Activated CD4-positive, alpha-beta T cell treated with anti-CD3 and anti-CD28 coated beads, Interleukin-2, amount 10 ng/mL, durations not matched to agents 7 days and 5 days (primary cell): Measurements from ENCODE around the gene FEV. TPM values are rescaled to one million over a fixed set of nuclear protein-coding genes. Genes with fewer than 3 reads are reported as not detected.

Experiments used
- CTCF ChIA-PET: fragments of 350-600 bp; sonication (Branson Sonifier 250); formaldehyde crosslinking; loops from one replicate; lab custom pipeline; 2021; ENCODE audit warnings: antibody characterized with exemption; lab: Charles Lee
- POLR2A ChIA-PET: fragments of 350-600 bp; sonication (Branson Sonifier 250); formaldehyde crosslinking; loops from one replicate; lab custom pipeline; 2021; ENCODE audit warnings: antibody characterized with exemption; lab: Charles Lee
- DNase-seq: peaks from one replicate; pipeline ENCODE4 v3.0.0-alpha.2; 2020
- H3K27ac Mint-ChIP-seq: one replicate; pipeline ENCODE4 v1.8.0; 2021; ENCODE audit warnings: mild to moderate bottlenecking, moderate library complexity, mixed read lengths
- H3K27me3 Mint-ChIP-seq: one replicate; pipeline ENCODE4 v1.8.0; 2021; ENCODE audit warnings: mixed read lengths
- H3K36me3 Mint-ChIP-seq: one replicate; pipeline ENCODE4 v1.8.0; 2021; ENCODE audit warnings: low read depth, mixed read lengths
- H3K4me1 Mint-ChIP-seq: one replicate; pipeline ENCODE4 v1.8.0; 2021; ENCODE audit warnings: mixed read lengths
- H3K4me3 Mint-ChIP-seq: one replicate; pipeline ENCODE4 v1.8.0; 2021; ENCODE audit warnings: mild to moderate bottlenecking, moderate library complexity, mixed read lengths
- H3K9me3 Mint-ChIP-seq: one replicate; pipeline ENCODE4 v1.8.0; 2021; ENCODE audit warnings: mixed read lengths
- total RNA-seq, 2 experiments: library from RNA; stranded (reverse); gene quantifications; one replicate each; pipeline ENCODE4 v1.2.3, GENCODE V29; 2021

Gene FEV
- total RNA-seq, 2 experiments from 2014 or later: not detected

DNA sequence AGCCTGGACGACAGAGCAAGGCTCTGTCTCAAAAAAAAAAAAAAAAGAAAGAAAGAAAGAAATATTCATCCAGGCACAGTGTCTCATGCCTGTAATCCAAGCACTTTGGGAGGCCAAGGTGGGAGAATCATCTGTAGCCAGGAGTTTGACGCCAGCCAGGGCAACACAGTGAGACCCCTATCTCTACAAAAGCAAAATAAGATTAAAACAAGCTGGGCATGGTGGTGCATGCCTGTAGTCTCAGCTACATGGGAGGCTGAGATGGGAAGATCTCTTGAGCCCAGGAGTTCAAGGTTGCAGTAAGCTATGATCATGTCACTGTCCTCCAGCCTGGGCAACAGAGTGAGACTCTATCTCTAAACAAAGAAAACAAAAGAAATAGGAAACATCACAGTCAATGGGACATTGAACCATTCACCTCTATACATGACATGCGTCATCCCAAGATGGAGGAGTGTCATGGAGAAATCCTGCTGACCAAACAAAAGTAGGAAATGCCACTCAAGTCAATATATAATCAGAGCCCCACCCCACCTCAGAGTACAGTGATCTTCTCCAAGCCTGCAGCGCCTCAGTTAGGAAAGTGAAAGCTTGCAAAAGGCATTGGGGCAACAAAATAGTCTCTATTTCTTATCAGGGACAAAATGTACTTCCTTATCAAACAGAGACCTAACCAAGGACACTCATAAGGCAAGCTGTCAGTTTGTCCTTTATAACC is 9.8 kb downstream of the FEV start:
- H3K4me1 Mint-ChIP-seq: peaks cover 6% of the 10 kb centered on the region
- DNase-seq: no peak
- H3K9me3 Mint-ChIP-seq: no peaks in the 10 kb centered on the region
- ChIA-PET CTCF (interaction anchor here (1.4 to 1.6 kb wide), 2 partner anchors 100 to 128 kb away, joined by 3 to 5 read pairs; no protein-coding TSS in a partner anchor), POLR2A (no interaction called here)
- peaks cover 63% of the 10 kb centered on the region for H3K27me3 Mint-ChIP-seq
- no peaks in the 10 kb centered on the region for H3K36me3 Mint-ChIP-seq
- no peak overlapping the region for H3K4me3 Mint-ChIP-seq
- H3K27ac Mint-ChIP-seq: no peak overlapping the region

DNA sequence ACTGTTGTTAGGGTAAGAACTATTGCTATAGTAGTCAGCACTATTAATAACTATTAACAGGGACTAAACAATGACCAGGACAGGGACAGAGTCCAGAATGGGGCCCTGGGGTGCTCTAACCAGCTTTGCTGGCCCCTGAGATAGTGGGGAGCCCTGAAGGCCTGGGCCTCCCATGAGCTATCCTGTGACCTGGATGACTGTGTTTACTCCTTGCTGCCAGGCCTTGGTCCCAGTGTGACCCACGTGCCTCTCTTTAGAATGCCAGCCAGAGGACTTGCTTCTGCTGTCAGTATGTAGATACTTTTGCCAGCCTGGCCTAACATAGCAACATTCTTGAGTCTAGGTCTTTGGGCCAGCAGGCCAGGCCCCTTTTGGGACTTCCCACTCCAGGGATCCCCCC is 14.1 kb downstream of the FEV start:
- Mint-ChIP-seq H3K27ac (no peak overlapping the region), H3K27me3 (peaks cover 52% of the 10 kb centered on the region), H3K4me3 (no peak overlapping the region), H3K9me3 (no peaks in the 10 kb centered on the region), H3K36me3 (no peaks in the 10 kb centered on the region), H3K4me1 (no peaks in the 10 kb centered on the region)
- DNase-seq: no peak
- POLR2A ChIA-PET: no interaction called here
- CTCF ChIA-PET: no interaction called here

DNA sequence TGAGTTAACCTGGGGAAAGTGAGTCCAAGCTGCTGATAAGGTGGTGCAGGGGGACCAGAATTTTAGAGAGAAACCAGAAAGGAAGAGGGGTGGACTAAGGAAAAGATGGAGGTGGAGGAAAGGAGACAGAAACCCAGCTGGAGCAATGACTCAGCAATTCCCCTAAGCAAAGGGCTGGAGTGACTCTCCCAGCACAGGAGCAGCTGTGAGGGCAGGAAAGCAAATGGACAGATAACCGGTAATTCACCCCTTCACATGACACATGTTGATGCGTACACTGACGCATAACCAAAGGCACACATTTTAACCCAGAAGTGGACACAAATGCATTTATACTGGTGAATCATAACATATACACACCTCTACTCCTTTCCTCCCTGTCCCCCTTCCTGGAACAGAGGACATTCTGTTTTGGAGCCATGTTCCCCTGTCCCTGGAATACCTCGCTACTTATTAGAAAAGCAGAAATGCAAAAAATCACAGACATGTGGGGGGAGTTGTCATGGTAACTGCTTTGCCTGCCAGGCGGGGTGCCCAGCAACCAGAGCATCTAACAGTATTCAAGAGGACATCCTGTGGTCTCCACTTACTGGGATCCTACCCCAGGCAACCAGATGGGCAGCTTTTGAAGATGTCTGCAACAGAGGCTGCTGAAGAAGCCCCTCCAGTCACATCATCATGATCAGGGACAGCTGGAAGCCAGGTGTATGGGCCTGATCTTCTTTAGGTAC is 20.8 kb downstream of the FEV start:
- Mint-ChIP-seq H3K27me3 (peaks cover 54% of the 10 kb centered on the region), H3K9me3 (no peaks in the 10 kb centered on the region), H3K4me3 (no peak overlapping the region), H3K27ac (no peak overlapping the region), H3K36me3 (peaks cover 3% of the 10 kb centered on the region), H3K4me1 (peaks cover 4% of the 10 kb centered on the region)
- DNase-seq: no peak
- POLR2A ChIA-PET: no interaction called here
- CTCF ChIA-PET: interaction anchor here (1.1 to 2.0 kb wide), 4 partner anchors 16 to 68 kb away, joined by 3 to 8 read pairs (median 3); no protein-coding TSS in a partner anchor

GRCh38 chr2:218963601-218964000 is 21.4 kb downstream of the FEV start:
- peaks cover 3% of the 10 kb centered on the region for H3K36me3 Mint-ChIP-seq
- H3K4me1 Mint-ChIP-seq: peaks cover 7% of the 10 kb centered on the region
- H3K4me3 Mint-ChIP-seq: no peak overlapping the region
- CTCF ChIA-PET: interaction anchor here (1.1 to 1.4 kb wide), 2 partner anchors 17 to 67 kb away, joined by 3 read pairs; no protein-coding TSS in a partner anchor
- H3K27ac Mint-ChIP-seq: no peak overlapping the region
- no peak for DNase-seq
- no peaks in the 10 kb centered on the region for H3K9me3 Mint-ChIP-seq
- peaks cover 57% of the 10 kb centered on the region for H3K27me3 Mint-ChIP-seq
- POLR2A ChIA-PET: no interaction called here

- CTCF ChIA-PET: interaction anchor here (1.4 kb wide), 1 partner anchor 17 kb away, joined by 3 read pairs; no protein-coding TSS in a partner anchor
- no peaks in the 10 kb centered on the region for H3K9me3 Mint-ChIP-seq
- peaks cover 7% of the 10 kb centered on the region for H3K4me1 Mint-ChIP-seq
- peaks cover 61% of the 10 kb centered on the region for H3K27me3 Mint-ChIP-seq
- DNase-seq: peak; percentile 71
- no peak overlapping the region for H3K27ac Mint-ChIP-seq
- H3K4me3 Mint-ChIP-seq: no peak overlapping the region
- peaks cover 3% of the 10 kb centered on the region for H3K36me3 Mint-ChIP-seq
- POLR2A ChIA-PET: no interaction called here
Measured at GRCh38 chr2:218962859-218963492, 22.0 kb downstream of the FEV start.

- H3K4me1 Mint-ChIP-seq: peaks cover 7% of the 10 kb centered on the region
- ChIA-PET POLR2A (no interaction called here), CTCF (interaction anchor here (0.8 to 1.0 kb wide), 2 partner anchors 18 to 20 kb away, joined by 3 to 4 read pairs; no protein-coding TSS in a partner anchor)
- DNase-seq: peak; percentile 16
- H3K36me3 Mint-ChIP-seq: peaks cover 3% of the 10 kb centered on the region
- peaks cover 66% of the 10 kb centered on the region for H3K27me3 Mint-ChIP-seq
- H3K27ac Mint-ChIP-seq: no peak overlapping the region
- H3K9me3 Mint-ChIP-seq: no peaks in the 10 kb centered on the region
- H3K4me3 Mint-ChIP-seq: no peak overlapping the region
Measured at GRCh38 chr2:218961651-218962570, 23.1 kb downstream of the FEV start.

DNA sequence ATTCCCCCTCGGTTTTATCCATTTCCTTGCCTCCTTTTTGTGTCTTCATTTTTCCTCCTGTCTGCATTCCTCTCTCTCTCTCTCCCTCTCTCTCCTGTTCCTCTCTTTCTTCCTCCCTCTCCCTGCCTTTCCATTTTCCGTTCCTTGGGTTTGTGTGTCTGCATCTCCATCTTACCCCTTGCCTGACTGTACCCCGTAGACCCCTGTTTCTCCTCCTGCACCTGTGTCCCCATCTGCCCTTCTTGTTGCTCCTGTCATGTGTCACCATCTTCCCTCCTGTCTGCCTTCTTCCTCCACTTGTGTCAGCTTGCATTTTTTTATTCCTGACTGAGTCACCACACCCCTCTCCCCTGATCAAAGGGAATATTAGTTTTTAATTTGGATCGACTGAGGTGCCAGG is 23.8 kb downstream of the FEV start:
- ChIA-PET CTCF (interaction anchor here (1.0 kb wide), 1 partner anchor 19 kb away, joined by 4 read pairs; no protein-coding TSS in a partner anchor), POLR2A (no interaction called here)
- peaks cover 7% of the 10 kb centered on the region for H3K4me1 Mint-ChIP-seq
- H3K4me3 Mint-ChIP-seq: peak overlapping the region; percentile 33
- no peak overlapping the region for H3K27ac Mint-ChIP-seq
- no peaks in the 10 kb centered on the region for H3K9me3 Mint-ChIP-seq
- peaks cover 3% of the 10 kb centered on the region for H3K36me3 Mint-ChIP-seq
- no peak for DNase-seq
- H3K27me3 Mint-ChIP-seq: peaks cover 69% of the 10 kb centered on the region

GRCh38 chr2:218960309-218961165 is 24.4 kb downstream of the FEV start:
- POLR2A ChIA-PET: no interaction called here
- H3K27me3 Mint-ChIP-seq: peaks cover 74% of the 10 kb centered on the region
- peaks cover 3% of the 10 kb centered on the region for H3K36me3 Mint-ChIP-seq

DNA sequence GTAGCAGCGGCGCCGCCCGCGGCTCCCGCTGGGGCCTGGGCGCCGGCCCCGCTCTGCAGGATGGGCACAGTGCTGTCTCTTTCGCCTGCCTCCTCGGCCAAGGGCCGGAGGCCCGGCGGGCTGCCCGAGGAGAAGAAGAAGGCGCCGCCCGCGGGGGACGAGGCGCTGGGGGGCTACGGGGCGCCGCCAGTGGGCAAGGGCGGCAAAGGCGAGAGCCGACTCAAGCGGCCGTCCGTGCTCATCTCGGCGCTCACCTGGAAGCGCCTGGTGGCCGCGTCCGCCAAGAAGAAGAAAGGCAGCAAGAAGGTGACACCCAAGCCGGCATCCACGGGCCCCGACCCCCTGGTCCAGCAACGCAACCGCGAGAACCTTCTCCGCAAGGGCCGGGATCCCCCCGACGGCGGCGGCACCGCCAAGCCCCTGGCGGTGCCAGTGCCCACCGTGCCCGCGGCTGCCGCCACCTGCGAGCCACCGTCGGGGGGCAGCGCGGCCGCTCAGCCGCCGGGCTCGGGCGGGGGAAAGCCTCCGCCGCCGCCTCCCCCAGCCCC is 25.1 kb downstream of the FEV start:
- CTCF ChIA-PET: interaction anchor here (1.0 kb wide), 1 partner anchor 61 kb away, joined by 4 read pairs; no protein-coding TSS in a partner anchor
- H3K36me3 Mint-ChIP-seq: peaks cover 3% of the 10 kb centered on the region
- H3K27me3 Mint-ChIP-seq: peaks cover 75% of the 10 kb centered on the region
- H3K9me3 Mint-ChIP-seq: no peaks in the 10 kb centered on the region
- no peak for DNase-seq
- H3K4me3 Mint-ChIP-seq: no peak overlapping the region
- peaks cover 7% of the 10 kb centered on the region for H3K4me1 Mint-ChIP-seq
- POLR2A ChIA-PET: interaction anchor here (0.5 kb wide), 1 partner anchor 409 kb away, joined by 5 read pairs; no protein-coding TSS in a partner anchor
- no peak overlapping the region for H3K27ac Mint-ChIP-seq

More at GRCh38 chr2:218960309-218961165, 24.4 kb downstream of the FEV start:
- H3K4me1 Mint-ChIP-seq: peaks cover 7% of the 10 kb centered on the region
- H3K27ac Mint-ChIP-seq: no peak overlapping the region
- H3K9me3 Mint-ChIP-seq: no peaks in the 10 kb centered on the region
- CTCF ChIA-PET: interaction anchor here (1.0 kb wide), 2 partner anchors 20 to 62 kb away, joined by 4 read pairs; no protein-coding TSS in a partner anchor
- DNase-seq: no peak
- no peak overlapping the region for H3K4me3 Mint-ChIP-seq

- Mint-ChIP-seq H3K4me3 (no peak within 1 kb of the TSS), H3K36me3 (peaks cover 3% of the 10 kb centered on the region), H3K27me3 (peaks cover 79% of the 10 kb centered on the region), H3K9me3 (no peaks in the 10 kb centered on the region), H3K4me1 (peaks cover 7% of the 10 kb centered on the region), H3K27ac (no peak within 1 kb of the TSS)
- POLR2A ChIA-PET: interaction anchor here (0.5 kb wide), 1 partner anchor 408 kb away, joined by 5 read pairs; no protein-coding TSS in a partner anchor
- DNase-seq: peak; percentile 53
- CTCF ChIA-PET: interaction anchor here (0.9 to 1.7 kb wide), 3 partner anchors 17 to 82 kb away, joined by 3 to 6 read pairs (median 3); no protein-coding TSS in a partner anchor
Measured at GRCh38 chr2:218959141-218959731, 25.7 kb downstream of the FEV start, which contains the start of gene CDK5R2. TSS of gene CDK5R2 (plus strand) at chr2:218959666. CDS start at chr2:218959821, 155 bp downstream.
